Mucosa of rectum (tissue), 2 donors: Measurements from ENCODE around the gene MUCL1.

Source experiments
- H3K27ac ChIP-seq, 2 donors: one replicate each; pipeline ENCODE4 v1.7.0; 2013; ENCODE audit warnings: inconsistent platforms in 2 of 2, low read depth in 2 of 2, low read length in 2 of 2
- H3K27me3 ChIP-seq, 2 donors: one replicate each; pipeline ENCODE4 v1.7.0; 2013; ENCODE audit warnings: low read length in 2 of 2; ENCODE audit not compliant: control insufficient read depth in 2 of 2, insufficient read depth in 2 of 2
- H3K36me3 ChIP-seq, 2 donors: one replicate each; pipeline ENCODE4 v1.7.0; 2013; ENCODE audit warnings: low read length in 2 of 2; ENCODE audit not compliant: control insufficient read depth in 2 of 2, insufficient read depth in 2 of 2
- H3K4me1 ChIP-seq, 2 donors: one replicate each; pipeline ENCODE4 v1.7.0; 2013; ENCODE audit warnings: low read length in 2 of 2, mild to moderate bottlenecking in 1 of 2; ENCODE audit not compliant: control insufficient read depth in 2 of 2, insufficient read depth in 2 of 2
- H3K4me3 ChIP-seq, 2 donors: one replicate each; pipeline ENCODE4 v1.7.0; 2013; ENCODE audit warnings: low read length in 2 of 2
- H3K9ac ChIP-seq, 2 donors: one replicate each; pipeline ENCODE4 v1.7.0; 2013; ENCODE audit warnings: low read length in 2 of 2, low read depth in 1 of 2, mild to moderate bottlenecking in 1 of 2
- H3K9me3 ChIP-seq, 2 donors: one replicate each; pipeline ENCODE4 v1.7.0; 2013; ENCODE audit warnings: low read length in 2 of 2; ENCODE audit not compliant: control insufficient read depth in 2 of 2
- donor health status: healthy.
- donor health status: Normal muscosa, but diverticular disease.

The MUCL1 gene, protein sequence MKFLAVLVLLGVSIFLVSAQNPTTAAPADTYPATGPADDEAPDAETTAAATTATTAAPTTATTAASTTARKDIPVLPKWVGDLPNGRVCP

DNA sequence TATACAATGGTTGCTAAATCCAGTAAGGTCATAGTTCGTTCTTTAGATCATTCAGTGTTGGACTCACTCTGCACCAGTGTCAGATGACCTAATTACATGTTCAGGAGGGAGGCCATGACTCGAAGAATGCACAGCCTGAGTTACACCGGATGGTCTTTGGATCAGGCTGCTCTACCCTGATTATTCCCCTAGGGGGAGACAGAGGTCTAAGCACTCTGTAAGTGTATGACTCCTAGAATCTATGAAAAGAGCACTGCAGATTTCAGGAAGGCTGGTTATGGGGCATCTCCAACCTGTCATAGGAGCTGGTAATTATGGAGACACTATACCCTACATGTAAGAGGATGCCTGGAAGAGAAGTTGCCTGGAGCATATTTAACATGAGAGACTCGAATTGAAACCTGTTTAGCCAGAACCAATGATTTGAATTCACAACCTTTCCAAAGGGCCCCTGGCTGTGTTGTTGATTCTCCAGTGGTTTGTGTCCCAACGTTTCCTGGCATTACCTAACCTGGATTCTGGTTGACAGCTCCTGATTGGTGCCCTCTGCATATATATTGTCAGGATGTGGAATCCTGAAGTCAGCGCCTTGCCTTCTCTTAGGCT lies at the start of gene MUCL1:
MUCL1 (plus strand) TSS at position 584 of the 606 bp plus-strand sequence. CDS start 67 bp downstream, outside the sequence.
- Histone ChIP-seq H3K9ac (no peak within 1 kb of the TSS), H3K27me3 (no peaks in the 10 kb centered on the region), H3K9me3 (no peaks in the 10 kb centered on the region), H3K27ac (no peak within 1 kb of the TSS), H3K4me1 (no peaks in the 10 kb centered on the region), H3K4me3 (no peak within 1 kb of the TSS), H3K36me3 (no peaks in the 10 kb centered on the region)

DNA sequence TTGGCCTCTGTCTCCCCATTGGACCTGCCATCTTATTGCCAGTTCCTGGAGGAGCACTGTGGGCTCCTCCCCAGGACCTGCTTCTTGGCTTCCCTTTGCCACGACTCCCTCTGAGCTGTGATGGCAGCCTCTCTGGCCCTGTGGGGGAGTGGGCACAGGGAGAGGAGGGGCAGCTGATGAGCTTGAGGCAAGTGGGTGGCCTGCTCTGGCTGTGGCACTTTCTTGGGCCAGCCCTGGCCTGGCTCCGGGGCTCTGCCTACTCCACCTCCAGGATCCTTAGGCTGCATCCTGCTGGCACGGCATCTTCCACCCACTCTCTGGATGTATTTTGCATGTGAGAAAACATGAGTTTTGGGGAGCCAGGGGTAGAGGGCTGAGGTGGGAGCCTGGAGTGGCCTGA lies 32.6 kb upstream of the MUCL1 start:
- Histone ChIP-seq H3K36me3 (no peaks in the 10 kb centered on the region), H3K4me3 (no peak overlapping the region), H3K27me3 (no peaks in the 10 kb centered on the region), H3K9ac (no peak overlapping the region), H3K27ac (no peak overlapping the region), H3K4me1 (no peaks in the 10 kb centered on the region), H3K9me3 (no peaks in the 10 kb centered on the region)

DNA sequence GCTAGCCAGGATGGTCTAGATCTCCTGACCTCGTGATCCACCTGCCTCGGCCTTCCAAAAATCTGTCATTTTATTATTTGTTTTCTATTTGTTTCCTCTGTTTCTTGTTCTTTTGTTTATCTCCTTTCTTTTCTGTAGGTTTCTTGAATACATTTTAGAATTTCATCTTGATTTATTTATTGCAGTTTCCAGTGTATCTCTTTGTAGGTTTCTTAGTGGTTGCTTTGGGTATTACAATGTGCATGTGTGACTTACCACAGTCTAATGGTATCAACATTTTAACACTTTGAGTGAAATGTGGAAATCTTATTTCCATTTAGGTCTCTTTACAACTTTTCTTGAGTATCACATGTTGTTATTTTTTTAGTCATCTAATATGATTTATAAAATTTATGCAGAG lies 29.9 kb upstream of the MUCL1 start:
- H3K27me3 ChIP-seq, result no peaks in the 10 kb centered on the region
- H3K36me3 ChIP-seq, result no peaks in the 10 kb centered on the region
- no peaks in the 10 kb centered on the region for H3K9me3 ChIP-seq
- no peak overlapping the region for H3K4me3 ChIP-seq
- H3K27ac ChIP-seq, result no peak overlapping the region
- H3K9ac ChIP-seq, result no peak overlapping the region
- no peaks in the 10 kb centered on the region for H3K4me1 ChIP-seq

DNA sequence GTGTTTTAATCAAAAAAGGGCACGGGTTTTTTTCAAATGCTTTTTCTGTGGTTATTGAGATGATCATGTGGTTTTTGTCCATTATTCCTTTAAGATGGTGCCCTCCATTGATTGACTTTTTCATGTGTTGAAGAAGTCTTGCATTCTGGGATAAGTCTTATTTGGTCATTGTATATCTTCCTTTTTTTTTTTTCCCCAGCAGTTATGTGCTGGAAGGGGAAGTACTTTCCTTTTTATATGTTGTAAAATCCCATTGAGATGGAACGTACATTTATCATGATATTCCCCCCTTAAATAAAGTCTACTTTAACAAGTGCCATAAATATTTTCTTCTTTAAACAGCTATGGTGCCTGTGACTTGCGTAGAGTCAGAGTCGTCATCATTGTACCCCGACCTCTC lies 24.8 kb upstream of the MUCL1 start:
- no peaks in the 10 kb centered on the region for H3K9me3 ChIP-seq
- no peaks in the 10 kb centered on the region for H3K36me3 ChIP-seq
- no peak overlapping the region for H3K27ac ChIP-seq
- no peaks in the 10 kb centered on the region for H3K27me3 ChIP-seq
- no peak overlapping the region for H3K4me3 ChIP-seq
- no peaks in the 10 kb centered on the region for H3K4me1 ChIP-seq
- no peak overlapping the region for H3K9ac ChIP-seq

DNA sequence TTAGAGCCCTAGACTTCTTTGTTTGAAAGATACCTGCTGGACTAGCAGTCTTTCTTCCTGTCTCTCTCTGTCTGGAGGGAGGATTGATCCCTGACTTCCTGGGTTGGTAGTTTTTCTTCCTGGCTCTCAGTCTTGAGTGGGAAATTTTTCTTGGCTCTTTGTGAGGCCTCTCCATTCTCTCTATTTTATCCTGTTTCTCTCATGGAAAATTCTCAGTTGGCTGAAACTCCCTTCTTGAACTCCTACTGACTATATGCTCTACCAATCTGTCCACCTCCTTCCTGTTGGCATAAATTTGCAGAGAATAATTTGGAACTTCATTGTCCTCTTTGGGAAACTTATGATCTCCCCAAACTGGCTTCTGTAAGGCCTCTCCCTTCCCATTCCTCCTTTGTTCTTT lies 24.1 kb upstream of the MUCL1 start:
- Histone ChIP-seq H3K27me3 (no peaks in the 10 kb centered on the region), H3K36me3 (no peaks in the 10 kb centered on the region), H3K27ac (no peak overlapping the region), H3K9ac (no peak overlapping the region), H3K4me1 (no peaks in the 10 kb centered on the region), H3K4me3 (no peak overlapping the region), H3K9me3 (no peaks in the 10 kb centered on the region)

DNA sequence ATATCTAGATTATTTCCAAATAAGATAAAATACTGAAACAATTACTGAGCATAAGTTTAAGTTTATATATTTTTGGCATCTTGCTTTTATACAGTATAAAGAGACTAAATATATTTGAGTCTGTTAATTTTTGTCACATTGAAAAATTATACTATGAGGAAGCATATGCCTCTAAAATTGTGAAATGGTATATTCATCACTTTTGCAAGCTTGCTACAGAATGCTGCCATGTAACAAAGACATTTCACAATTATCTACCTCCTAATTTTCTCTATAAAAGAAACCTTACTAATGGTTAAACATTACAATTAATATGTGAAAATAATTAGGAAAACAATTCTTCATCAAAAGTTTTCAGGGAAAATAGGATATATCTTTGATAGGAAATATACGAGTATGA lies 22.7 kb upstream of the MUCL1 start:
- Histone ChIP-seq H3K27ac (no peak overlapping the region), H3K4me3 (no peak overlapping the region), H3K4me1 (no peaks in the 10 kb centered on the region)

DNA sequence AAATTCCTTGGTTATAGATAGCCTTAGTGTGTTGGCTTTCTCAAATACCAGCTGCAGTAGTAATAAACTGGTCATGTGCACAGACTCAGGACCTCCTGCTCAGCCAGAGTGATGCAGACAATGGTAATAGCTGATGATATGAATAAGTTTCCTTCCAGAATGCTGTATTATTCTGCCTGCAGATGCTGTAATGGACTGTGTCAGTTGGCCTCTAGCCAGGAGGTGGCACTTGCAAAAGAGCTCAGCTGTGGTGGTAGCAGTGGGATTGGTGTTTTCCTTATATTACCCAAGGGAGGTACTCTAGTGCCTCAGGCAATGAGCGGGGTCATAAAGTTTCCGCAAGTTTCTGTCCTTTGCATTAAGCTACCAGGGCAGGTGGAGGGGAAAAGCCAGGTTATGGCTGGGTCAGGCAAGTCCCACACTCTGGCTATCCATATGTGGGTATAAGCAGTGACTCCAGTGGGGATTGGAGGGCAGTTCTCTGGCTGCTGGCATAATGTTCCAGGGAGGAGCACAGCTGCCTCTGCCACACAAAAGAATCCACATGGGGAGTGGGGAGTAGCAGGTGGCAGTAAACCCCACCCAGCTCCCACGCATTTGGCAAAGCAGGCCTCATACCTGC lies 14.0 kb upstream of the MUCL1 start:
- H3K4me1 ChIP-seq, result no peaks in the 10 kb centered on the region
- no peaks in the 10 kb centered on the region for H3K9me3 ChIP-seq
- no peak overlapping the region for H3K9ac ChIP-seq
- H3K36me3 ChIP-seq, result no peaks in the 10 kb centered on the region
- no peaks in the 10 kb centered on the region for H3K27me3 ChIP-seq
- no peak overlapping the region for H3K4me3 ChIP-seq
- no peak overlapping the region for H3K27ac ChIP-seq

More for the DNA sequence above, 22.7 kb upstream of the MUCL1 start:
- Histone ChIP-seq H3K36me3 (no peaks in the 10 kb centered on the region), H3K9ac (no peak overlapping the region), H3K27me3 (no peaks in the 10 kb centered on the region), H3K9me3 (no peaks in the 10 kb centered on the region)

DNA sequence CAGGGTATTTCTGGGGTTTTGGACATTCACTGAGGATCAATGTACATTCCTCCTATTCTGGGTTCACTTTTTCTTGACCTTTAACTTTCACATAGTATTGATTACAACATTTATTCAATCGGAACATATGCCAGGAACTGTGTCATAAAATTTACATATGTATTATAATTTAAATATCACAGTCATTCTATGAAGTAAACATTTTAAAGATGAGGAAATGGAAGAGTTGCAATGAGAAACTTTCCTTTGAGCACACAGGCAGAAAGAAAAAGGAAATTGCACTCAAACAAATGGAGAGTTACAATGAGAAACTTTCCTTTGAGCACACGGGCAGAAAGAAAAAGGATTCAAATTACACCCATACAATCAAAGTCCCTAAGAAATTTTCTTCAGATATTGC lies 3.1 kb downstream of the MUCL1 start:
- Histone ChIP-seq H3K4me3 (no peak overlapping the region), H3K27me3 (no peaks in the 10 kb centered on the region), H3K9me3 (no peaks in the 10 kb centered on the region), H3K27ac (no peak overlapping the region), H3K4me1 (no peaks in the 10 kb centered on the region), H3K36me3 (no peaks in the 10 kb centered on the region), H3K9ac (no peak overlapping the region)

DNA sequence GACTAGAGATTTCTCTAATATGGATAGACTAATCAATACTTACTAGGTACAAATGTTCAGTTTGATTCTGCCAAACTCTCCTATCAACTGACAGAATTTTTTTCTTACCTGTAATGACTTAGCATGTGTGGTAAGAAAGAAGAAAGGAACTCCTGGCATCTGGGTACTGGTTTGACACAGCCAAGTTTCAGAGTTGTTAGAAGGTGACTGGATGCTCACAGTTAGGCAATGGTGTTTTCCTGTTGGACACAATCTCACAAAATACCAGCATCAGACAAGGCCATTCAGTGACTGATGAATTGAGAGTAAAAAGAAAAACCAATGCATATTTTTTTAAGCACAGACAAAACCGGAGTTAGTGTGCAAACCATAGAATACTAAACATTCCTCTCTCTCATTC lies 4.2 kb downstream of the MUCL1 start:
- Histone ChIP-seq H3K36me3 (no peaks in the 10 kb centered on the region), H3K4me1 (no peaks in the 10 kb centered on the region), H3K27ac (no peak overlapping the region), H3K4me3 (no peak overlapping the region), H3K9me3 (no peaks in the 10 kb centered on the region), H3K9ac (no peak overlapping the region), H3K27me3 (no peaks in the 10 kb centered on the region)

DNA sequence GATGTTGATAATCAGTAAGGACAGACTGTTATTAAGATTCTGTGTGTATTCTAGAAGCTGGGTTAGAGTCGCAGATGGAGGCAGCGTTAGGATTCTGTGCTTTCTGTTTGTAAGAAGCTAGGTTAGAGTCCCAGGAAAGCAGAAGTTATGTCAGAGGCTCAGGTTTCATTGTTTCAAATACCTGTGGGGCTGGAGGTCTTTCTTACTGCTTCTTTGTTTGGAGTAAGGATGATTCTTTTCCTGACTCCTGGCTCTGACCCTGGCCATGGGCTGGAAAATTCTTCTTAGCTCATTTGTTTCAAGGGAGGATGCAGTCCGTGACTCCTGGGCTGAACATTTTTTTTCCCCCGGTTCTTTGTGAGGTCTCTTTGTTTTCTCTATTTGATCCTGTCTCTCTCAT lies 5.2 kb downstream of the MUCL1 start:
- Histone ChIP-seq H3K9me3 (no peaks in the 10 kb centered on the region), H3K9ac (no peak overlapping the region), H3K36me3 (no peaks in the 10 kb centered on the region), H3K4me1 (no peaks in the 10 kb centered on the region), H3K4me3 (no peak overlapping the region), H3K27me3 (no peaks in the 10 kb centered on the region), H3K27ac (no peak overlapping the region)
